Neural crest cell (in vitro differentiated cells): ENCODE data around the gene PTCHD4. TPM values are rescaled to one million over a fixed set of nuclear protein-coding genes. Genes with fewer than 3 reads are reported as not detected.

Source experiments
- DNase-seq: peaks from one replicate; pipeline ENCODE4 v3.0.0; 2021; ENCODE audit warnings: low read depth, mixed read lengths, low spot score
- H3K27ac Mint-ChIP-seq: one replicate; pipeline ENCODE4 v1.8.0; 2021; ENCODE audit warnings: mild to moderate bottlenecking, mixed read lengths; ENCODE audit not compliant: unreplicated experiment
- H3K27me3 Mint-ChIP-seq: 2 replicates; pipeline ENCODE4 v1.8.0; 2021; ENCODE audit warnings: low read depth, mild to moderate bottlenecking, mixed read lengths
- H3K36me3 Mint-ChIP-seq: 2 replicates; pipeline ENCODE4 v1.8.0; 2021; ENCODE audit warnings: low read depth, mild to moderate bottlenecking, mixed read lengths
- H3K4me1 Mint-ChIP-seq: 2 replicates; pipeline ENCODE4 v1.8.0; 2021; ENCODE audit warnings: mixed read lengths
- H3K4me3 Mint-ChIP-seq: one replicate; pipeline ENCODE4 v1.8.0; 2021; ENCODE audit warnings: mild to moderate bottlenecking, mixed read lengths
- H3K9me3 Mint-ChIP-seq: 2 replicates; pipeline ENCODE4 v1.8.0; 2021; ENCODE audit warnings: mixed read lengths
- total RNA-seq: library from RNA; stranded (reverse); gene quantifications from 2 replicates; pipeline ENCODE4 v1.2.1, GENCODE V29; 2021
- TF ChIP-seq, protein P1 (sequence below): fragments of 200-600 bp; sonication (generic); conservative IDR thresholded peaks from 2 replicates; pipeline ENCODE4 v1.5.0; 2021; ENCODE audit warnings: antibody characterized with exemption, mild to moderate bottlenecking

PTCHD4 gene
- total RNA-seq, 1 donor from 2014 or later, result 1.4 TPM

DNA sequence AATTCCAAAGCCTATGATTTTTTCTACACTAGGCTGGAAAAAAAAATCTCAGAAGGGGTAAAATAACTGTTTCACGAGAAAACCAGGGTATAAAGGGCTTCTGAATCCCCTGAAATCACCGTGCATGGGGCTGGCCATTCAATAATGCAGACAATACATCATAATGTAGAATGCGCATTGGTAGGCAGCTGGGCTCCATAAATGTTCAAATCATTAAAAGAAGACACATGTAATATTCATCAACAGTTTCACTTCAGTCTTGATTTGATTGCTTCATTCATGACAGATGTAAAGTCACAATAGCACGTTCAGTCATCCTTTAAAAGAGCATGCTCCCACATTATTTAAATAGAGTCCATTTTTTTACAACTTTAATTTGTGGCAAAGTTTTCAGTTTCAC, 20.5 kb downstream of the PTCHD4 start:
- TF ChIP-seq, protein P1, sequence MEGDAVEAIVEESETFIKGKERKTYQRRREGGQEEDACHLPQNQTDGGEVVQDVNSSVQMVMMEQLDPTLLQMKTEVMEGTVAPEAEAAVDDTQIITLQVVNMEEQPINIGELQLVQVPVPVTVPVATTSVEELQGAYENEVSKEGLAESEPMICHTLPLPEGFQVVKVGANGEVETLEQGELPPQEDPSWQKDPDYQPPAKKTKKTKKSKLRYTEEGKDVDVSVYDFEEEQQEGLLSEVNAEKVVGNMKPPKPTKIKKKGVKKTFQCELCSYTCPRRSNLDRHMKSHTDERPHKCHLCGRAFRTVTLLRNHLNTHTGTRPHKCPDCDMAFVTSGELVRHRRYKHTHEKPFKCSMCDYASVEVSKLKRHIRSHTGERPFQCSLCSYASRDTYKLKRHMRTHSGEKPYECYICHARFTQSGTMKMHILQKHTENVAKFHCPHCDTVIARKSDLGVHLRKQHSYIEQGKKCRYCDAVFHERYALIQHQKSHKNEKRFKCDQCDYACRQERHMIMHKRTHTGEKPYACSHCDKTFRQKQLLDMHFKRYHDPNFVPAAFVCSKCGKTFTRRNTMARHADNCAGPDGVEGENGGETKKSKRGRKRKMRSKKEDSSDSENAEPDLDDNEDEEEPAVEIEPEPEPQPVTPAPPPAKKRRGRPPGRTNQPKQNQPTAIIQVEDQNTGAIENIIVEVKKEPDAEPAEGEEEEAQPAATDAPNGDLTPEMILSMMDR, result no peak
- Mint-ChIP-seq H3K27ac (no peak overlapping the region), H3K4me1 (no peaks in the 10 kb centered on the region), H3K4me3 (no peak overlapping the region), H3K9me3 (no peaks in the 10 kb centered on the region), H3K27me3 (no peaks in the 10 kb centered on the region), H3K36me3 (no peaks in the 10 kb centered on the region)
- DNase-seq, result no peak

DNA sequence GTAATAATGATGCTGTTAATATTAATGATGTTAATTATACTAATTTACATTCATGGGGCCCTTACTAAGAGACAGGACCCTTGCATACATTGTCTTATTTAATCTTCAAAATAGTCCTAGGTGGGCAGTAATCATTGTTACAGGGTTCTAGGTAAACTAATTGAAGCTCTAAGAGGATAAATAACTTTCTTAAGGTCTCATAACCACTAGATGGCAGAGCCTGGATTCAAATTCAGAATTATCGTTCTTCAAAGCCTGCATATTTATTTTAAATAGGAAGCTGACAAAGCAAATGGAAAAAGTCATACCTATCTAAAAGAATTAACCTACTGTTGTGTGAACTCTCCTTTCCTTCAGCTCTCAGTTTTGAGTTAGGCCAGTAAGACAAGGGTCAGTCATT, 23.5 kb downstream of the PTCHD4 start:
- H3K9me3 Mint-ChIP-seq, result no peaks in the 10 kb centered on the region
- no peak overlapping the region for H3K27ac Mint-ChIP-seq
- H3K27me3 Mint-ChIP-seq, result no peaks in the 10 kb centered on the region
- no peak for DNase-seq
- H3K36me3 Mint-ChIP-seq, result no peaks in the 10 kb centered on the region
- H3K4me1 Mint-ChIP-seq, result no peaks in the 10 kb centered on the region
- TF ChIP-seq, protein P1, result peak; percentile 49
- no peak overlapping the region for H3K4me3 Mint-ChIP-seq

DNA sequence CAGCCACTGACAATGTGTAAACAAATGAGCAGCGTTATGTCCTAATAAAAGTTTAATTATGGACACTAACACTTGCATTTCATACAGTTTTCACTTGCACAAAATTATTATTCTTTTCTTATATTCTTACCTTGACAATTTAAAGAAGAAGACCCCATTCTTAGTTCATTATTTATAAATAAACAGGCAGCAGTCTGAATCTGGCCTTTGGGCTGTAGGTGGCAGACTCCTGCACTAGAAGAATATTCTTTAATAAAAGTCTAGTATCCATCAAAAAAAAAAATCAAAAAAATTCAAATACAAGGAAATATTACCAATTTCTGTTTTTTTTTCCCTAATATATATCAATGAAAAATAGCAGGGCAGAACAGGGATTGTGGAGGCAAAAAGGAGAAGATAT, 24.8 kb downstream of the PTCHD4 start:
- Mint-ChIP-seq H3K27ac (no peak overlapping the region), H3K4me3 (no peak overlapping the region), H3K36me3 (no peaks in the 10 kb centered on the region), H3K27me3 (no peaks in the 10 kb centered on the region), H3K9me3 (no peaks in the 10 kb centered on the region), H3K4me1 (no peaks in the 10 kb centered on the region)
- TF ChIP-seq, protein P1, result peak; percentile 36
- DNase-seq, result no peak

DNA sequence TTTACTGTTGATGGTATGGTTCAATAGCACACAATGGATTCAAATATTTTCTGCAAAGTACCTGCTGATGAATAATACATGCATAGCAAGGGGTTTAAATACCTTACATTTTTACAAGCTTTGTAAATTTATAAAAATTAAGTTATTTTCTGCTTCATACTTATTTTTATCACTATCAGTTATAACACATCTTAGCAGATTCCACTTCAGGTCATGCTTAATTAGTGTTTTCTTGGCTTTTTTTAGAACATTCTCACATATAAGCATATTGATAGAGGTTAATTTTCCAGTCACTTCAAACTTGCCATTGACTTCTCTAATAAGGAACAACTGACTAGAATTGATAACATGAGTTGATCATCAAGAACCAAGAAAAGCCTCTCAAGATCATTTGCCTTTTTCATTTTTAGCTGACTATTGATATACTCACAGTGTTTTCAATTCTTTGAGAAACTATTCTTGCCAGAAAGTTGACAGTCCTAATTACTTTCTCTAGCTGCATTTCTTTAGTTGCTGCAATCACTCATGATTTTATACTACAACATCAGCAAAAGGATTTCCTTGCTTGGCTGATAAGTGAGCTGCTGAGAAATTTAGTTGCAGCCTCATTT, 25.8 kb downstream of the PTCHD4 start:
- no peaks in the 10 kb centered on the region for H3K9me3 Mint-ChIP-seq
- H3K36me3 Mint-ChIP-seq, result no peaks in the 10 kb centered on the region
- H3K27me3 Mint-ChIP-seq, result no peaks in the 10 kb centered on the region
- H3K4me1 Mint-ChIP-seq, result peaks cover 5% of the 10 kb centered on the region
- TF ChIP-seq, protein P1, result no peak
- no peak for DNase-seq
- H3K27ac Mint-ChIP-seq, result no peak overlapping the region
- no peak overlapping the region for H3K4me3 Mint-ChIP-seq

DNA sequence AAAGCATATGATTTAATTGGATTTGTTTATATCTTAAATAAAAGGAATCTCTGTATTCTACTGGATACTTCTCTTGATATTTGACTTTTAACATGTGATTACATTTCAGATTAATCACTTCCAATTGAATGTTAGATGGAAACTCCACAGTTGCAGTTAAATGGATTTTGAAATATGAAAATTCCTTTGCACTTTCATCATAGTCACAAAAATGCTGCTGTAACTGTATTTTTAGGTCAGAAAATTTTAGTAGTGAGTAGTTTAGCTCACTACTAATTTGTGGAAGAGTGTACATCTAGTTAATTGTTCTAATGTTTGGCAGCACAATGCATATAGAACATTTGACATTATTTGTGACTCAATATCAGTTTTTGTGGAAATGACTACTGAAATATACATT, 26.8 kb downstream of the PTCHD4 start:
- Mint-ChIP-seq H3K27ac (no peak overlapping the region), H3K4me3 (no peak overlapping the region), H3K4me1 (peaks cover 5% of the 10 kb centered on the region), H3K36me3 (no peaks in the 10 kb centered on the region), H3K27me3 (no peaks in the 10 kb centered on the region), H3K9me3 (no peaks in the 10 kb centered on the region)
- TF ChIP-seq, protein P1, result no peak
- DNase-seq, result no peak
